Heart left ventricle (tissue), 16 donors: ENCODE results near the gene DRP2. TPM values are rescaled to one million over a fixed set of nuclear protein-coding genes. Genes with fewer than 3 reads are reported as not detected.

Experiments used
- ATAC-seq, 4 donors: fragments of 200-7000 bp; cut with Tn5 transposase; one replicate each; pipeline ENCODE4 v1.9.1; 2020 to 2022; ENCODE audit warnings: moderate library complexity in 4 of 4, mild to moderate bottlenecking in 3 of 4, moderate number of reproducible peaks in 1 of 4
- DNase-seq, 5 donors: peaks; one replicate each; pipeline ENCODE4 v3.0.0-alpha.2; 2020
- H3K27ac ChIP-seq, 12 donors: fragments of 200-600 bp; sonication (generic) in 4 of 12; one replicate each; pipeline versions ENCODE4 v1.5.0 to v1.8.0; 2016 to 2022; ENCODE audit warnings: mild to moderate bottlenecking in 2 of 12
- H3K27me3 ChIP-seq, 9 donors: fragments of 200-600 bp; sonication (generic) in 2 of 9; one replicate each; pipeline versions ENCODE4 v1.5.1 to v1.8.0; 2016 to 2022; ENCODE audit warnings: mild to moderate bottlenecking in 3 of 9
- H3K36me3 ChIP-seq, 9 donors: fragments of 200-600 bp; sonication (generic) in 2 of 9; one replicate each; pipeline versions ENCODE4 v1.5.0 to v1.8.0; 2018 to 2022; ENCODE audit warnings: mild to moderate bottlenecking in 2 of 9
- H3K4me1 ChIP-seq, 12 donors: fragments of 200-600 bp; sonication (generic) in 4 of 12; one replicate each; pipeline versions ENCODE4 v1.5.0 to v1.8.0; 2016 to 2022; ENCODE audit warnings: mild to moderate bottlenecking in 3 of 12
- H3K4me3 ChIP-seq, 12 donors: fragments of 200-600 bp; sonication (generic) in 4 of 12; one replicate each; pipeline versions ENCODE4 v1.5.0 to v1.8.0; 2017 to 2022; ENCODE audit warnings: mild to moderate bottlenecking in 9 of 12, moderate library complexity in 4 of 12
- H3K9me3 ChIP-seq, 12 donors: fragments of 200-600 bp; sonication (generic) in 4 of 12; one replicate each; pipeline versions ENCODE4 v1.5.0 to v1.8.0; 2016 to 2022; ENCODE audit warnings: mild to moderate bottlenecking in 1 of 12
- CTCF ChIP-seq, 12 donors: fragments of 200-600 bp; sonication (generic) in 4 of 12; IDR thresholded peaks; one replicate each; pipeline versions ENCODE4 v1.5.0 to v1.8.0; 2018 to 2022; ENCODE audit warnings: antibody characterized with exemption in 12 of 12, mild to moderate bottlenecking in 5 of 12
- POLR2A ChIP-seq, 2 donors: fragments of 450-650 bp; IDR thresholded peaks; one replicate each; pipeline ENCODE4 v1.6.1; 2017; ENCODE audit warnings: antibody characterized with exemption in 2 of 2, mild to moderate bottlenecking in 2 of 2, moderate library complexity in 2 of 2
- WGBS, 4 donors: extraction: QIAGEN DNeasy Blood & Tissue Kit in 2 of 4; methylation state at CpG; one replicate each; pipeline versions ENCODE4 v1.1.5 to v1.1.7; 2013 to 2018; 5-methylcytosine and 5-hydroxymethylcytosine counted together
- intact Hi-C, 10 donors: fragments of 100-400 bp; cut with DNase I; formaldehyde crosslinking; loops; one replicate each; pipeline versions ENCODE4 v1.11.1 to v1.14.2; 2022
- polyA plus RNA-seq, 2 donors: library from polyadenylated mRNA; stranded (reverse); fragments of 200-250 nt; gene quantifications; one replicate each; pipeline ENCODE4 v1.2.3, GENCODE V29; 2013
- total RNA-seq, 9 donors: library from RNA; depleted of rRNA in 2 of 9; stranded (reverse); fragments of >200 nt in 2 of 9; fragmentation: NEBNext Ultra II Directional in 3 of 9; extraction: Animal tissue kit (Norgen Biotek cat#: 25700) in 3 of 9; gene quantifications; one replicate each; pipeline versions ENCODE4 v1.1.0 to v1.2.4, GENCODE V29; 2016 to 2023
- donor health status: ischemic (EF 13 %, LVEDD 7.1; RV severe dilation, severe dysfunction).
- donor health status: healthy with polysubstance abuse.
- donor health status: DM: no; HTN: yes; CAD: no.
- donor health status: DM: no; HTN: no; CAD: no.
- donor health status: ischemic (EF 25% LVEDD 6.9; RV normal size, moderate dysfunction).
- donor health status: ischemic (EF 25% LVEDD 5.7; RV mildly dilated, moderate dysfunction).
- donor health status: healthy.
- donor health status: DM: yes; HTN: yes; CAD: no.
- donor health status: ischemic (EF 35%, LVEDD 5.7; RV mildly dilated, moderate dysfunction).
- donor health status: nonischemic (EF 11% LVEDD 7.7; RV severe dilation, severe dysfunction).
- donor health status: DM: yes; HTN: yes; CAD: no.
- donor health status: PGD.
- donor health status: ischemic (EF 29% LVEDD 5.4; RV normal size, mild dysfunction).
- donor health status: nonischemic (EF 23%, LVEDD 6.1; RV moderate dilation, normal function).

The DRP2 gene
- total and polyA plus RNA-seq, 11 donors: 0.01 to 0.11 (median 0.05) TPM; not detected in 4

- ATAC-seq (no peak), DNase-seq (no peak)
- Histone ChIP-seq H3K27me3 (peaks cover 0 to 4% (median 0%) of the 10 kb centered on the region in 9 donors), H3K4me1 (no peaks in the 10 kb centered on the region), H3K4me3 (no peak overlapping the region), H3K9me3 (no peaks in the 10 kb centered on the region), H3K27ac (no peak overlapping the region), H3K36me3 (no peaks in the 10 kb centered on the region)
- 76 to 96% (median 85%) methylated on average over 2 of the region's 2 CpGs for WGBS, 4 donors
- no peak for TF ChIP-seq POLR2A (IDR thresholded peaks at IDR 0.05)
- TF ChIP-seq CTCF (IDR thresholded peaks at IDR 0.05): no peak
- intact Hi-C loops: no loop called here
Observed at GRCh38 chrX:101230636-101231035, 11.1 kb downstream of the DRP2 start.

GRCh38 chrX:101231080-101231479, 11.5 kb downstream of the DRP2 start:
- Histone ChIP-seq H3K4me3 (no peak overlapping the region), H3K27me3 (peaks cover 0 to 3% (median 0%) of the 10 kb centered on the region in 9 donors), H3K4me1 (no peaks in the 10 kb centered on the region), H3K36me3 (no peaks in the 10 kb centered on the region), H3K27ac (no peak overlapping the region), H3K9me3 (no peaks in the 10 kb centered on the region)
- no peak for TF ChIP-seq CTCF (IDR thresholded peaks at IDR 0.05)
- no peak for TF ChIP-seq POLR2A (IDR thresholded peaks at IDR 0.05)
- ATAC-seq (no peak), DNase-seq (no peak)
- intact Hi-C loops: no loop called here
- WGBS, 4 donors: 50 to 97% (median 72%) methylated on average over 1 of the region's 1 CpG

- no peaks in the 10 kb centered on the region for H3K36me3 ChIP-seq
Observed at GRCh38 chrX:101232316-101232715, 12.7 kb downstream of the DRP2 start.

GRCh38 chrX:101237041-101237440, 17.5 kb downstream of the DRP2 start:
- Histone ChIP-seq H3K4me3 (no peak overlapping the region), H3K4me1 (no peaks in the 10 kb centered on the region), H3K9me3 (no peaks in the 10 kb centered on the region), H3K36me3 (no peaks in the 10 kb centered on the region), H3K27ac (no peak overlapping the region), H3K27me3 (peaks cover 0 to 3% (median 0%) of the 10 kb centered on the region in 9 donors)
- WGBS, 4 donors: 25 to 73% (median 58%) methylated on average over 2 of the region's 2 CpGs
- intact Hi-C loops: no loop called here
- DNase-seq (no peak), ATAC-seq (no peak)
- TF ChIP-seq CTCF (IDR thresholded peaks at IDR 0.05) (no peak), POLR2A (IDR thresholded peaks at IDR 0.05) (no peak)

More at GRCh38 chrX:101232316-101232715, 12.7 kb downstream of the DRP2 start:
- Histone ChIP-seq H3K9me3 (no peaks in the 10 kb centered on the region), H3K4me3 (no peak overlapping the region), H3K4me1 (no peaks in the 10 kb centered on the region), H3K27ac (no peak overlapping the region), H3K27me3 (peaks cover 0 to 3% (median 0%) of the 10 kb centered on the region in 9 donors)
- TF ChIP-seq CTCF (IDR thresholded peaks at IDR 0.05) (no peak), POLR2A (IDR thresholded peaks at IDR 0.05) (no peak)
- 72 to 87% (median 74%) methylated on average over 5 of the region's 5 CpGs for WGBS, 4 donors
- no peak for DNase-seq
- no peak for ATAC-seq
- intact Hi-C loops: no loop called here
